Left ventricle myocardium superior (tissue), 1 donor: Measurements from ENCODE around the gene ZBBX. TPM values are rescaled to one million over a fixed set of nuclear protein-coding genes. Genes with fewer than 3 reads are reported as not detected.
"Not testable (repeated sequence)": the region's sequence is repeated elsewhere in the genome, so short reads cannot be mapped to it uniquely, and the experiment has no call there.

Experiments used
- ATAC-seq: fragments of 200-7000 bp; cut with Tn5 transposase; one replicate; pipeline ENCODE4 v1.9.1; 2020; ENCODE audit warnings: mild to moderate bottlenecking, moderate library complexity
- DNase-seq: peaks from one replicate; pipeline ENCODE4 v3.0.0-alpha.2; 2020
- intact Hi-C: fragments of 100-400 bp; cut with micrococcal nuclease; formaldehyde crosslinking; loops from one replicate; pipeline ENCODE4 v1.11.0; 2022
- long read RNA-seq: library from polyadenylated mRNA; unstranded; transcript quantifications from one replicate; pipeline ENCODE4 v2.0.0, GENCODE V29; 2021
- total RNA-seq: library from RNA; stranded (reverse); fragmentation: NEBNext Ultra II Directional; extraction: Animal tissue kit (Norgen Biotek cat#: 25700); gene quantifications from one replicate; pipeline ENCODE4 v1.2.1, GENCODE V29; 2021
- donor health status: DM: no; HTN: yes; CAD: no; lungs with severe emphysema.

ZBBX gene, protein sequence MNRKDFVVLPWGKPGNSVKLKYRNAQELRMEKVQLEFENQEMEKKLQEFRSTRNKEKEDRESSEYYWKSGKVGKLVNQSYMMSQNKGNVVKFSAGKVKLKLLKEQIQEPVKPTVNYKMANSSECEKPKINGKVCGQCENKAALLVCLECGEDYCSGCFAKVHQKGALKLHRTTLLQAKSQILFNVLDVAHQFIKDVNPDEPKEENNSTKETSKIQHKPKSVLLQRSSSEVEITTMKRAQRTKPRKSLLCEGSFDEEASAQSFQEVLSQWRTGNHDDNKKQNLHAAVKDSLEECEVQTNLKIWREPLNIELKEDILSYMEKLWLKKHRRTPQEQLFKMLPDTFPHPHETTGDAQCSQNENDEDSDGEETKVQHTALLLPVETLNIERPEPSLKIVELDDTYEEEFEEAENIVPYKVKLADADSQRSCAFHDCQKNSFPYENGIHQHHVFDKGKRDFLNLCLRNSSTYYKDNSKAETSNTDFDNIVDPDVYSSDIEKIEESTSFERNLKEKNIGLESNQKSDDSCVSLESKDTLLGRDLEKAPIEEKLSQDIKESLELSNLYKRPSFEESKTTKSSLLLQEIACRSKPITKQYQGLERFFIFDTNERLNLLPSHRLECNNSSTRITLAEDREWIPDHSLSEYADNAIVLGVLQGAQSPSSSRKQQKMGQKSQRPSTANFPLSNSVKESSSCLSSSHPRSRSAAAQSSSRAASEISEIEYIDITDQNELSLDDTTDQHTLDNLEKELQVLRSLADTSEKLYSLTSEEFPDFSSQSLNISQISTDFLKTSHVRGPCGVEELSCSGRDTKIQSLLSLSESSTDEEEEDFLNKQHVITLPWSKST
- not detected for total RNA-seq
- long read RNA-seq = 0 reads

- peak; percentile 90 for ATAC-seq
- intact Hi-C loops = loop anchor here (5.0 kb wide), 1 partner anchor 302 kb away; no protein-coding TSS in a partner anchor
- peak; percentile 84 for DNase-seq
Observed at GRCh38 chr3:167380004-167380689, at the start of gene ZBBX. Gene ZBBX (minus strand): TSS chr3:167380297. CDS start chr3:167372901, 7,396 bp downstream.

- DNase-seq, intact Hi-C loops, ATAC-seq: not testable (repeated sequence)
Observed at GRCh38 chr3:167426962-167427361, 46.9 kb upstream of the ZBBX start.

DNA sequence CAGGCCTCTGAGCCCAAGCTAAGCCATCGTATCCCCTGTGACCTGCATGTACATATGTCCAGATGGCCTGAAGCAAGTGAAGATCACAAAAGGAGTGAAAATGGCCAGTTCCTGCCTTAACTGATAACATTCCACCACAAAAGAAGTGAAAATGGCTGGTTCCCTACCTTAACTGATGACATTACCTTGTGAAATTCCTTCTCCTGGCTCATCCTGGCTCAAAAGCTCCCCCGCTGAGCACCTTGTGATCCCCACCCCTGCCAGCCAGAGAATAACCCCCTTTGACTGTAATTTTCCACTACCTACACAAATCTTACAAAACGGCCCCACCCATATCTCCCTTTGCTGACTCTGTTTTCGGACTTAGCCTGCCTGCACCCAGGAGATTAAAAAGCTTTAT lies 42.3 kb upstream of the ZBBX start:
- ATAC-seq, intact Hi-C loops, DNase-seq: not testable (repeated sequence)

GRCh38 chr3:167409611-167410010 lies 29.5 kb upstream of the ZBBX start:
- intact Hi-C loops = no loop called here
- DNase-seq = no peak
- no peak for ATAC-seq

DNA sequence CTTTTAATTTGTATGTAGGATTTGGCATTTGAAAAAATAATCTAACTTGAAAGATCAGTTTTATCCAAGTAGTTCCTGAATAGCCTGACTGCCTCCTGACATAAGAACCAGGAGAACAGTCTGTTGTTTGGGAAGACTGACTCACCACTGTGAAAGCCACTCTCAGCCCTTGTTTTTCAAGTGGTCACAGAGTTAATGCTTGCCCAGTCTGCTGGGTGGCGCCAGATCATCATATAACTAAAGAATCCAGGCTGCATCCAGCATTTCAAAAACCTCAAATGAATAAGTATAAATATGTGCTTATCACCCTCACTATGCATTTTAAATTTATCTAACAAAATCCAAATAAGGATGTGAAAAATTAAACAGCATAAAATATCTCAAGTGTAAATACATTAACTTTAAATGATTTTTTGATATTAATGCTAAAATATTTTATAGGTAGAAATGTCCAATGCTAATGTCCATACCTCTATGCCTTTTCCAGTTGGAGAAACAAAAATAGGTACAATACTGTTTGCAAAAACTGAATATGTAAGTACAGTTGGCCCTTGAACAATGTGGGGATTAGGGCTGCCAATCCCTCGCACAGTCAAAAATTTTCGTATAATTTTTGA lies 26.9 kb upstream of the ZBBX start:
- ATAC-seq = peak; percentile 76
- intact Hi-C loops = no loop called here
- peak; percentile 17 for DNase-seq

DNA sequence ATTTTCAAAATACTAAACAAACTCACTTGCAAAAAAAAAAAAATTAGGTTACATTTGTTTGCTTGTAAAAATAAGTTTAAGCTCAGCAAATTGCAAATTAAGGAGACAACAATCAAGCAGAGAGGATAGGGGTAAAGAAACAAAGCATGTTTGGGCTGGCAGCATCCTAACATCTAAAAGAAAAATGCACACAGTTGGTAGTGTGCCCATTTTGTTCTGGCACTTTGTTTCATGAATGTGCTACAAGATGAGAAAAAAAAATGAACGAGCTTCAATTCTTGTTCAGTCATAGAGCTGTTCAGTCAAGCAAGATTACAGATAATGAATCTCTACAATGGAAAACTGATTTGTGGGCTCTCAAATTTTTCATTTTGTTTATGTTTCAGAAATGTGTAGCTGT lies 17.7 kb upstream of the ZBBX start:
- intact Hi-C loops = no loop called here
- ATAC-seq (no peak), DNase-seq (no peak)

DNA sequence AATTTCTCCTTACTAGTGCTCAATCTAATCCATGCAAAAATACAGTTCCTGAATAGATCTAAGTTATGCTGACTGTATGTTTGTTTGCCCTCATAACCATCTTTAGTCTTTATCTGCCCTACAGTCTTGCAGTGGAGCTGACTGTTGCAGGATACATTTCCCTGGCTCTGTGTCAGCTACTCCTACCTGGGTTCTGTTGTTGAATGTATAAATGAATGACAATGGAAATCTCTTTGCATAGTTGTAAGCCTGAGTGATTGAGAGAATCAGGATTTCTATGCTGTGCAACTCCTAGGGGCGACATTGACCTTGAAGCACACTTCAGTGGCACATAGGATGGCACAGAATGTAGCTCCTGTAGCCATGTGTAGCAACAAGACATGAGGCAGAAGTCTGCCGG lies 16.0 kb upstream of the ZBBX start:
- intact Hi-C loops = no loop called here
- no peak for DNase-seq
- no peak for ATAC-seq

DNA sequence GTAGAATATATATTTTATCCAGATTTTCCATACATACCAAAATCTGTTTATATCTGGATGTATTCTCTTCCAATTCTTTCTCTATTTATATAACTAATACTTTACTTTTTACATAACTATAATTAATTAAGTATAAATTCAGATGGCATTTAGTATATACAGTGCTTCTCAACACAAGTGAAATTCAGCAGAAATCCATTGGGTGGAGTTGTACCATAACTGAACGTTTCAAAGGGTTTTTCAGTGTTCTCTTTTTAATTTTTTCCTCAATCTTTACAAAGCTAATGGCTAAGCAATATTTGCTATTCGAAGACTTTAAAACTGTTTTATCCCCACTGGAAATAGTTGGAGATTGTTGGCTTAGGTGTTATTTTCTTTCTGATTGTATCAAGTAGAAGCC lies 13.9 kb upstream of the ZBBX start:
- DNase-seq = no peak
- intact Hi-C loops = no loop called here
- ATAC-seq = no peak

DNA sequence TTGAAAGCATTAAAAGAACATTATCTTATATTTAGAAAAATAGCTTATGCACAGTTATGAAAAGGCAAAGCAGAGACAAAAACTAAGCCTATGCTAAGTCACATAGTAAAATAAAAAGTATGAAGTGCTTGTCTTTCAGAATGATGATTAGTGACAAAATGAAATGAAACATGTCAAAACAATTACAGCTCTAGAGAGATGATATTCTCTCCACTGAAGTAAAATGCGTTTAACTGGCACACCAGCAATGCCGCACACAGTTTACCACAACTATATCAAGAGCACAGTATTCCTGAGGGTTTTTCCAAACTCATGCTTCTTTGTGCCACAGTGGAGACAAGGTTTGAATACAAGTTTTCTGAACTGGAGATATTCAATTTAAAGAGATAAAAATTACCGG lies 2.1 kb upstream of the ZBBX start:
- intact Hi-C loops = loop anchor here (5.0 kb wide), 1 partner anchor 300 kb away; no protein-coding TSS in a partner anchor
- ATAC-seq (no peak), DNase-seq (no peak)

GRCh38 chr3:167375478-167375877 lies 4.6 kb downstream of the ZBBX start:
- ATAC-seq = no peak
- intact Hi-C loops = no loop called here

DNA sequence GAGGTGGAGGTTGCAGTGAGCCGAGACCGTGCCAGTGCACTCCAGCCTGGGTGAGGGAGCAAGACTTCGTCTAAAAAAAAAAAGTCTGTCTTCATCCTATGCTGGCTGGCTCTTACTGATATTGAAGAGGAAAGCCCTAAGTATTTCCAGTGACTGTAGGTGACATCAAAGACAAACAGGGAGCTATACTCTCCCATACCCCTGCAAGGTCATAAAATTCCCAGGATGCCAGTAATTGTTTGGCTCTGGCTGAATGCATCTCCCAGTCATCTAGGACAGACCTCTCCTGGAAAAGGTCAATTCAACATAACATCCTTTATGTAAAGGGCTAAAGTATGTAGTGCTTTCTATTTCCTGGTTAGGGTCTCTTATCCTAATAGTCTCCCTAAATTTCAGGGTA lies 8.0 kb downstream of the ZBBX start:
- intact Hi-C loops = no loop called here
- ATAC-seq = no peak
- DNase-seq = no peak

More at GRCh38 chr3:167375478-167375877, 4.6 kb downstream of the ZBBX start:
- no peak for DNase-seq

DNA sequence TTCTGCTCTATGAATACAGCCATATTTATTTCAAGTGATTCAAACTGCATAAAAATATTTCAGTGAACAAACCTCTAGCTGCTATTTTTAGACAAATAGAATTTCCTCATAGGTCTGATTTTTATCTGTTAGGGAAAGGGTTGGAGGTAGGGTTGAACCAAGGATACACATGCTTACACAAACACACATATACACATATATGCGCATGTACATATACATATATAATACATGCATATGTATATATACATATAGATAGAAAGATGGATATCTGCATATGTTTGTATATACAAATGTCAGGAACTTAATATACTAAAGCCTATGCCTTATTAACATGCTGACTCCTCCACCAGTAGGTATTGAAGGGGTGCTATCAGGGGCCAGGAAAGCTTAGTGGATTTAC lies 18.1 kb downstream of the ZBBX start:
- ATAC-seq = no peak
- DNase-seq = no peak
- intact Hi-C loops = no loop called here

DNA sequence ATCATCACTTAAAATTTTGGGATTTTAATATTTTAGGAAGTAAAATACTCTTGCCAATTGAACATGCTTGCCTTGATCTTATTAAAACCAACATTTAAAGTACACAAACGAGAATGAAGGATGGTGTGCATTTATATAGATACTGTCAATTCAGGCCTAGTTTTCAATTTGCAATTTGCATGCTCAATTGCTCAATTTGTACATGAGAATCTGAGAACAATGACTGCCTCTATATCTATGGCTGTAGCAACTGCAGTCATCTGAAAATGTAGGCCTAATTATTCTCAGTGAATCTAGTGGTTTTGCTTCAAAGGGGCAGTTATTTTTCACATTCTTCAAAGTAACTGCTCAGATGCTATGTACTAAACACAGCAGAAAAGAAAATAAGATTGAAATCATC lies 18.8 kb downstream of the ZBBX start:
- no peak for ATAC-seq
- DNase-seq = no peak
- intact Hi-C loops = no loop called here

DNA sequence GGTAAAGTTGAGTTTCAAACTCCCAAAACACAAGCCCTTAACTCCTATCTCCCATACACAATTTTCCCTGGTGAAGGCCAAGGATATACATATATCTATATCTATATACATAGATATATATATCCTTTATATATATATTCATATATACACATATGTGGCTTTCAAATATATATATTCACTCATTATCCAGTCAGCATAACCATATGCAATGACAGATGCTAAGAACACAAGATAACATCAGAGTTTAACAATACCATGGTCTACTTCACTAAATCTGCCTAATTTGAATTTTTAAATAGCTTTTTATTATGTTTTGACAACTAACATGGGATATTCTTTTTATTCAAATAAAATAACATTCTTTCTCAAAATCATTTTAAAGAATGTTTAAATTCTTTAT lies 24.7 kb downstream of the ZBBX start:
- ATAC-seq = no peak
- intact Hi-C loops = no loop called here
- DNase-seq = no peak

DNA sequence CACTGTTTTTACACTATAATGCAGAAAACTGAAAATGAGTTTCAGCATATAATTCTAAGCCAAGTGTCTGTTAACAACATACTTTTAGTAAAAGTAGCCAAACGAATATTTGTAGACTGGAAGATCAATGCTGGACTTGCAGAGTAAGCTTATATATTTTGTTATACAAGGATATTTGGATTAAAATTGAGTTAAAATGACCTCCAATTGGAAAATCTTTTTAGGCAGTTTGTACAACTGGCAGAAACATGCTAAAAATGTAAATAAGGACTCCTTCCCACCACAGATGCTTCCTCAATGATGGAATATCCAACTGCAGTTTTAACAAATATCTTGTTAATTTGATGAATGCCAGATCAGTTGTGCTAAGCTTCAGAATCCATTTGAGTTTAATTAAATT lies 25.3 kb downstream of the ZBBX start:
- intact Hi-C loops = no loop called here
- DNase-seq (no peak), ATAC-seq (no peak)

GRCh38 chr3:167350245-167350862 lies 29.7 kb downstream of the ZBBX start:
- intact Hi-C loops = no loop called here
- DNase-seq (no peak), ATAC-seq (no peak)

- intact Hi-C loops = no loop called here
- ATAC-seq = no peak
- no peak for DNase-seq
Observed at GRCh38 chr3:167346171-167346570, 33.9 kb downstream of the ZBBX start.

GRCh38 chr3:167330993-167331785 lies 48.9 kb downstream of the ZBBX start:
- ATAC-seq (no peak), DNase-seq (no peak)
- intact Hi-C loops = no loop called here
